IMR-90 (cell line): ENCODE data around the gene CA9.

Source experiments
- CTCF ChIP-seq: conservative IDR thresholded peaks from 2 replicates; pipeline ENCODE4 v1.5.1; 2012; ENCODE audit warnings: mild to moderate bottlenecking, low read depth, low read length, improper control_type of control experiment
- POLR2A ChIP-seq: IDR thresholded peaks from 2 replicates; pipeline ENCODE4 v1.6.1; 2012; ENCODE audit warnings: mild to moderate bottlenecking, low read depth, low read length
- USF2 ChIP-seq: fragments of 150-350 bp; IDR thresholded peaks from 2 replicates; pipeline ENCODE4 v1.6.1; 2017; ENCODE audit warnings: mild to moderate bottlenecking, antibody characterized with exemption, low read length, low read depth

GRCh38 chr9:35719546-35719945, 45.8 kb downstream of the CA9 start:
- no peak for TF ChIP-seq CTCF
- no peak for TF ChIP-seq USF2
- no peak for TF ChIP-seq POLR2A
